GM12872 (cell line): ENCODE results near the gene SPDYE3.

Experiments
- CTCF ChIP-seq: IDR thresholded peaks from 3 replicates; pipeline ENCODE4 v1.5.1; 2011; ENCODE audit warnings: low read depth, mild to moderate bottlenecking, low read length, moderate library complexity; ENCODE audit not compliant: insufficient read depth

SPDYE3 gene

GRCh38 chr7:100353685-100354330 is 46.3 kb downstream of the SPDYE3 start:
- no peak for TF ChIP-seq CTCF

- TF ChIP-seq CTCF, result no peak
Observed at GRCh38 chr7:100356416-100357068, 49.0 kb downstream of the SPDYE3 start.

GRCh38 chr7:100357131-100357561 is 49.6 kb downstream of the SPDYE3 start:
- TF ChIP-seq CTCF, result no peak

GRCh38 chr7:100358027-100358856 is 50.7 kb downstream of the SPDYE3 start, which contains the start of gene PILRB:
Gene PILRB (plus strand): TSS chr7:100358117. CDS start chr7:100358303, 186 bp downstream.
- TF ChIP-seq CTCF, result peak; percentile 59

- no peak for TF ChIP-seq CTCF
Observed at GRCh38 chr7:100358857-100359212, 51.3 kb downstream of the SPDYE3 start.

GRCh38 chr7:100360135-100360854 is 52.8 kb downstream of the SPDYE3 start:
- no peak for TF ChIP-seq CTCF

- no peak for TF ChIP-seq CTCF
Observed at GRCh38 chr7:100363098-100363497, 55.6 kb downstream of the SPDYE3 start.
